ENCODE measurements around the gene KMT5C. TPM values are rescaled to one million over a fixed set of nuclear protein-coding genes. Genes with fewer than 3 reads are reported as not detected.

The KMT5C gene
- total RNA-seq, 2 experiments from 2014 or later, result 21.9 to 26.7 TPM

DNA sequence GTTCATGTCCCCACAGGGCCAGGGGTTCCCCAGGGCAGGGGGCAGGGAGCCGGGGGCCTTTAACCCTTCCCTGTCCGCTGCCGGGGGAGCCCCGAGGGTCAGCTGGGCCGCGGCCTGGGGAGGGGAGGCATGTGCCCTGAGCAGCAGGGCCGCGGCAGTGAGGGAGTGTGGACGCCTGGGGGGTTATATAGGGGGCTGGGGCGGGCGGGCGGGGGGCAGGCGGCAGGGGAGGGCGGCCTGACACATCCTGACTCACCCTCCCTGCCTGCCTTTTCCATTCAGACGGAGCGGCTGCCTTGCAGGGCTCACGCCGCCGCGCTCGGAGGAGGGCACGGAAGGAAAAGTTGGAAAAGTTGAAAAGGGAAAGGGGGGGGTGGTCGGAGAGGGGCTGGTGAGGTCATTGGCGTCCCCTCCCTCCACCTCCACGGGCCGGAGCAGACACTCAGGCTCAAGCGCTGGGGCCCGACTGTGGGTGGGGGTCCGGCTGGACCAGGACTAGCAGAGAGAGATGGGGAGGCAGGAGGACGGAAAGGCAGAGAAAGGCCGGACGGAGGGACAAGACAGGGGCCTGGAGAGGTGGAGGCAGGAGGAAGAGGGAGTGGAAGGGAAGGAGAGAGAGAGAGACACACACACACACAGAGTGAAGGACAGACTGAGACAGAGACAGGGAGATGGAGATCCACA lies 30.8 kb downstream of the KMT5C start, which contains the start of gene IL11:
IL11 (minus strand) TSS at position 159 of the 684 bp plus-strand sequence; CDS start at position 6, 153 bp downstream.
- H3K9me3 Mint-ChIP-seq (ENCODE audit: insufficient read depth), result no peaks in the 10 kb centered on the region
- ChIA-PET CTCF (no interaction called here), POLR2A (interaction anchor here (0.9 to 2.3 kb wide), 2 partner anchors 13 to 14 kb away, joined by 3 to 7 read pairs; partner anchors contain the start of gene TMEM238)
- no peak for DNase-seq
- ATAC-seq, result no peak
- peaks cover 2% of the 10 kb centered on the region for H3K36me3 Mint-ChIP-seq (ENCODE audit: low read depth)
- H3K4me1 Mint-ChIP-seq (ENCODE audit: low read depth), result peaks cover 11% of the 10 kb centered on the region
- peaks cover 40% of the 10 kb centered on the region for H3K27me3 Mint-ChIP-seq (ENCODE audit: low read depth)
- H3K4me3 Mint-ChIP-seq, result no peak within 1 kb of the TSS
- no peak within 1 kb of the TSS for H3K27ac Mint-ChIP-seq

- no peak for DNase-seq
- H3K4me1 Mint-ChIP-seq (ENCODE audit: low read depth), result peaks cover 11% of the 10 kb centered on the region
- no peaks in the 10 kb centered on the region for H3K9me3 Mint-ChIP-seq (ENCODE audit: insufficient read depth)
- ChIA-PET POLR2A (interaction anchor here (0.6 to 1.4 kb wide), 2 partner anchors 12 to 14 kb away, joined by 3 to 6 read pairs; partner anchors contain the start of gene TMEM238), CTCF (interaction anchor here (0.5 to 1.2 kb wide), 2 partner anchors 35 to 131 kb away, joined by 3 read pairs; no protein-coding TSS in a partner anchor)
- peaks cover 2% of the 10 kb centered on the region for H3K36me3 Mint-ChIP-seq (ENCODE audit: low read depth)
- no peak overlapping the region for H3K27ac Mint-ChIP-seq
- no peak for ATAC-seq
- peaks cover 37% of the 10 kb centered on the region for H3K27me3 Mint-ChIP-seq (ENCODE audit: low read depth)
- H3K4me3 Mint-ChIP-seq, result no peak overlapping the region
Observed at GRCh38 chr19:55372316-55373081, 32.8 kb downstream of the KMT5C start.

DNA sequence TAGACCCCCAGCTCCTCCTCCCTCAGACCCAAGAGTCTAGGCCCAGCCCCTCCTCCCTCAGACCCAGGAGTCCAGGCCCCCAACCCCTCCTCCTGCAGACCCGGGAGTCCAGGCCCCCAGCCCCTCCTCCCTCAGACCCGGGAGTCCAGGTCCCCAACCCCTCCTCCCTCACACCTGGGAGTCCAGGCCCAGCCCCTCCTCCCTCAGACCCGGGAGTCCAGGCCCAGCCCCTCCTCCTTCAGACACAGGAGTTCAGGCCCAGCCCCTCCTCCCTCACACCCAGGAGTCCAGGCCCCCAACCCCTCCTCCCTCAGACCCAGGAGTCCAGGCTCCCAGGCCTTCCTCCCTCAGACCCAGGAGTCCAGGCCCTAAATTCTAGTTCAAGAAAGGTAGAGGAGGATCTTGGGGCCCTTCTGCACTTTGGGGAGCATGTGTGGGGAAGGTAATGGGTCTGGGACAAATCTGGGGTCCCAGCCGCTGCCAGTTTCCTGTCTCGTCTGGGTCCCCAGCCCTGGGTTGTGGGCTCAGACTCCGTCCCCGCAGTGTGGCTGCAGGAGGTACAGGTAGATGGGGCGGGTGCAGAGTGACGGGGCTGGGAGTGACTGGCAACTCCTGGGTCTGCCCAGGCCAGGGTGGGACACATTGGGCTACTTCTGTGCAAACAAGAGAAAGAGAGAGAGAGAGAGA lies 33.8 kb downstream of the KMT5C start:
- H3K27me3 Mint-ChIP-seq (ENCODE audit: low read depth), result peaks cover 33% of the 10 kb centered on the region
- CTCF ChIA-PET, result interaction anchor here (1.2 kb wide), 1 partner anchor 130 kb away, joined by 3 read pairs; no protein-coding TSS in a partner anchor
- ATAC-seq (no peak), DNase-seq (no peak)
- no peak overlapping the region for H3K4me3 Mint-ChIP-seq
- no peaks in the 10 kb centered on the region for H3K9me3 Mint-ChIP-seq (ENCODE audit: insufficient read depth)
- H3K36me3 Mint-ChIP-seq (ENCODE audit: low read depth), result peaks cover 2% of the 10 kb centered on the region
- POLR2A ChIA-PET, result interaction anchor here (0.6 to 1.4 kb wide), 2 partner anchors 11 to 103 kb away, joined by 3 to 6 read pairs; partner anchors contain the start of gene TMEM238
- peaks cover 11% of the 10 kb centered on the region for H3K4me1 Mint-ChIP-seq (ENCODE audit: low read depth)
- no peak overlapping the region for H3K27ac Mint-ChIP-seq

DNA sequence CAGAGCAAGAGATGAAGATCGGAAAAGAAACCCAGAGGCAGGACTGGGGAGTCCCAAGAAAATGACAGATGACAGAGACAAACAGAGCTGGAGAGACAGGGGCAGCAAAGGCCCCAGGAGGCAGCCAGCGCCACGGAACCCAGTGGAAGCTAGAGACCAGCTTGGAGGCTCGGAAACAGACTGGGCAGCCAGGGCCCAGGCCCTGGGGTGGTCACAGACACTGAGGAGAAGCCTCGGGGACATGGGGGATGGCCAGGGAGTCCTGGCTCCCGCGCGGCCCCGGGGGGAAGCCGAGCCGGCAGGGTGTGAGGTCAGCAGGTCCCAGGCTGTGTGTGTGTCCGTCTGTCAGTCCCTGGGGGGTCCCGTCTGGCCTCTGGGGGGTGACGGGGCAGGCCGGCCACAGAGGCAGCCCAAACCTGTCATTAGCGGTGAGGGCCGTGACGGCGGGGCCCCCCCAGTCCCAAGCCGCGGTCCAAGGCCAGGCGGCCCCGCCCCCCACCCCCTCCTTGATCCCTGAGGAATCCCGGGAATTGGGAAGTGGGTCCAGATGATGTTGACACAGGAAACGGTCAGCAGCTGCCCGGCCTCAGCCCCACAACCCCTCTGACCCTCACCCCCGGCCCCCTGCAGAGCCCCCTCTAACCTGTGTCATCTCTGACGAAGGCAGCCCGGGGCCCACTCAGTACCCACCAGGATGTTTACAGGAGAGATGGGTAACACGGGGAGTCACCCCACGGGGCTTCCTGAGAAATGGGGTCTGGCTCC lies 34.5 kb downstream of the KMT5C start:
- no peak overlapping the region for H3K27ac Mint-ChIP-seq
- H3K4me3 Mint-ChIP-seq, result no peak overlapping the region
- peaks cover 2% of the 10 kb centered on the region for H3K36me3 Mint-ChIP-seq (ENCODE audit: low read depth)
- H3K9me3 Mint-ChIP-seq (ENCODE audit: insufficient read depth), result no peaks in the 10 kb centered on the region
- peaks cover 11% of the 10 kb centered on the region for H3K4me1 Mint-ChIP-seq (ENCODE audit: low read depth)
- DNase-seq (no peak), ATAC-seq (no peak)
- ChIA-PET CTCF (no interaction called here), POLR2A (interaction anchor here (0.6 kb wide), 1 partner anchor 104 kb away, joined by 3 read pairs; no protein-coding TSS in a partner anchor)
- peaks cover 28% of the 10 kb centered on the region for H3K27me3 Mint-ChIP-seq (ENCODE audit: low read depth)

GRCh38 chr19:55376241-55376933 lies 36.7 kb downstream of the KMT5C start, which contains the start of gene TMEM190:
Gene TMEM190, plus strand, starts transcription at chr19:55376826. Its CDS starts 28 bp downstream, at chr19:55376854.
- no peaks in the 10 kb centered on the region for H3K9me3 Mint-ChIP-seq (ENCODE audit: insufficient read depth)
- no peak within 1 kb of the TSS for H3K27ac Mint-ChIP-seq
- no peak for ATAC-seq
- H3K4me1 Mint-ChIP-seq (ENCODE audit: low read depth), result peaks cover 10% of the 10 kb centered on the region
- no peak within 1 kb of the TSS for H3K4me3 Mint-ChIP-seq
- DNase-seq, result no peak
- peaks cover 14% of the 10 kb centered on the region for H3K27me3 Mint-ChIP-seq (ENCODE audit: low read depth)
- ChIA-PET POLR2A (interaction anchor here (1.3 kb wide), 1 partner anchor 8 kb away, joined by 3 read pairs; the partner anchor contains the start of gene TMEM238), CTCF (no interaction called here)
- peaks cover 5% of the 10 kb centered on the region for H3K36me3 Mint-ChIP-seq (ENCODE audit: low read depth)

DNA sequence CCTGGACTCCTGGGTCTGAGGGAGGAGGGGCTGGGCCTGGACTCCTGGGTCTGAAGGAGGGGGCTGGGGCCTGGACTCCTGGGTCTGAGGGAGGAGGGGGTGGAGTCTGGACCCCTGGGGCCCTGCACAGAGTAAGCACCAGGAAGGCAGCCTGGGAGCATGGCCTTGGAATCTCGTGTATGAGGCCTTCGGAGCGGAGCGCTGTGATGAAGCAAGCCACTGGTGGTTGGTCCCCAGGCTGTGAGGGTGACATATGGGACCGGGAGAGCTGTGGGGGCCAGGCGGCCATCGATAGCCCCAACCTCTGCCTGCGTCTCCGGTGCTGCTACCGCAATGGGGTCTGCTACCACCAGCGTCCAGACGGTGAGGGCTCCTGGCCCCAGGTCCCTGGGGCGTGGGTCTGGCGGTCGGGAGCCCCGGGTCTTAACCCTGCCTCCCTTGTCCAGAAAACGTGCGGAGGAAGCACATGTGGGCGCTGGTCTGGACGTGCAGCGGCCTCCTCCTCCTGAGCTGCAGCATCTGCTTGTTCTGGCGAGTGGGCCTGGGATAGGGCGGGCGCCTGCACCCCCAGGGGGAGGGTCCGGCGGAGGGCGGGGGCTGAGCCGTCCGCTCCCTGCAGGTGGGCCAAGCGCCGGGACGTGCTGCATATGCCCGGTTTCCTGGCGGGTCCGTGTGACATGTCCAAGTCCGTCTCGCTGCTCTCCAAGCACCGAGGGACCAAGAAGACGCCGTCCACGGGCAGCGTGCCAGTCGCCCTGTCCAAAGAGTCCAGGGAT lies 37.9 kb downstream of the KMT5C start:
- CTCF ChIA-PET, result no interaction called here
- ATAC-seq (no peak), DNase-seq (no peak)
- no peak overlapping the region for H3K4me3 Mint-ChIP-seq
- no peak overlapping the region for H3K27ac Mint-ChIP-seq
- H3K36me3 Mint-ChIP-seq (ENCODE audit: low read depth), result peaks cover 17% of the 10 kb centered on the region
- H3K4me1 Mint-ChIP-seq (ENCODE audit: low read depth), result peaks cover 18% of the 10 kb centered on the region
- H3K9me3 Mint-ChIP-seq (ENCODE audit: insufficient read depth), result no peaks in the 10 kb centered on the region
- POLR2A ChIA-PET, result no interaction called here
- H3K27me3 Mint-ChIP-seq (ENCODE audit: low read depth), result peaks cover 5% of the 10 kb centered on the region

DNA sequence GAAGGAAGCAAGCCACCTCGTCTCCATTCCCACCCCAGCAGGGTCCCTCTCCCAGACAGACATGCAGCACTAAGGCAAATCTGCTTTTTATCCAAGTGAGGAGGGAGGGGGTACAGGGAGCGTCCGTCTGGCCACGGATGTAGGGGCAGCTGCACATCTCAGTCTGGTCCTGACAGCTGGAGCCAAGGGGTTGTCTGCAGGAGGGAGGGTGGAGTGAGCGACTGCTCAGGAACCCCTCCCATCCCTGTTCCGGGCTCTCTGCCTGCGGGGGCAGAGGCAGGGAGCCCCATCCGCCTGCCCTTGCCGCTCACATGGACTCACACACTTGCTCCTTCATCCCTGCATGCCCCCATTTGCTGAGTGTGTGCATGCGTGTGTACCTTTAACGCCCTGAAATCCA lies 39.5 kb downstream of the KMT5C start:
- Mint-ChIP-seq H3K4me3 (no peak overlapping the region), H3K27me3 (ENCODE audit: low read depth) (no peaks in the 10 kb centered on the region), H3K36me3 (ENCODE audit: low read depth) (peaks cover 19% of the 10 kb centered on the region), H3K4me1 (ENCODE audit: low read depth) (peaks cover 24% of the 10 kb centered on the region), H3K9me3 (ENCODE audit: insufficient read depth) (no peaks in the 10 kb centered on the region), H3K27ac (no peak overlapping the region)
- DNase-seq (no peak), ATAC-seq (no peak)
- ChIA-PET POLR2A (interaction anchor here (1.1 kb wide), 1 partner anchor 40 kb away, joined by 3 read pairs; no protein-coding TSS in a partner anchor), CTCF (no interaction called here)

DNA sequence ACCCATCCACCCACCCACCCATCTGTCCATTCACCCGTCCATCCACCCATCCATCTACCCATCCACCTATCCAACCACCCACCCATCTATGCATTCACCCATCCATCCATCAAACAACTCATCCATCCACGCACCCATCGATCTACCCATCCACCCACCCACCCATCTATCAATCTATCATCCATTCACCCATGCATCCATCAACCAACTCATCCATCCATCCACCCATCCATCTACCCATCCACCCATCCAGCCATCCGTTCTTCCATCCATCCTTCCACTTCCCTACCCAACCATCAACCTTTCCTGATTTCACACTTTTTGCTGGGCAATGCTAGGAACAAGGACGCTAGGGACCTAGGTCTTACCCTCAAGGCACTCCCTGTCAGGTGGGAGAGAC lies 42.3 kb downstream of the KMT5C start:
- no peak for ATAC-seq
- Mint-ChIP-seq H3K4me1 (ENCODE audit: low read depth) (peaks cover 34% of the 10 kb centered on the region), H3K27ac (no peak overlapping the region), H3K36me3 (ENCODE audit: low read depth) (peaks cover 33% of the 10 kb centered on the region), H3K4me3 (peak overlapping the region; percentile 88), H3K9me3 (ENCODE audit: insufficient read depth) (no peaks in the 10 kb centered on the region), H3K27me3 (ENCODE audit: low read depth) (no peaks in the 10 kb centered on the region)
- POLR2A ChIA-PET, result interaction anchor here (0.9 to 14.2 kb wide), 3 partner anchors 21 to 128 kb away, joined by 3 to 213 read pairs (median 19); partner anchors contain the start of gene UBE2S
- no peak for DNase-seq
- CTCF ChIA-PET, result interaction anchor here (2.9 kb wide), 1 partner anchor 90 kb away, joined by 19 read pairs; no protein-coding TSS in a partner anchor

GRCh38 chr19:55382522-55383054 lies 42.9 kb downstream of the KMT5C start:
- DNase-seq (no peak), ATAC-seq (no peak)
- CTCF ChIA-PET, result interaction anchor here (1.4 to 3.1 kb wide), 6 partner anchors 16 to 128 kb away, joined by 3 to 30 read pairs (median 16); partner anchors contain the start of gene KMT5C
- Mint-ChIP-seq H3K4me3 (peak overlapping the region; percentile 88), H3K36me3 (ENCODE audit: low read depth) (peaks cover 39% of the 10 kb centered on the region), H3K4me1 (ENCODE audit: low read depth) (peaks cover 38% of the 10 kb centered on the region), H3K9me3 (ENCODE audit: insufficient read depth) (no peaks in the 10 kb centered on the region), H3K27me3 (ENCODE audit: low read depth) (no peaks in the 10 kb centered on the region), H3K27ac (peak overlapping the region; percentile 95)
- POLR2A ChIA-PET, result interaction anchor here (0.7 to 14.2 kb wide), 5 partner anchors 20 to 128 kb away, joined by 3 to 213 read pairs (median 4); partner anchors contain the start of gene UBE2S
